ENCODE measurements around the gene SEC22A. TPM values are rescaled to one million over a fixed set of nuclear protein-coding genes. Genes with fewer than 3 reads are reported as not detected.

The SEC22A gene
- total RNA-seq: 14.9 and 18.0 TPM in 2 replicates

DNA sequence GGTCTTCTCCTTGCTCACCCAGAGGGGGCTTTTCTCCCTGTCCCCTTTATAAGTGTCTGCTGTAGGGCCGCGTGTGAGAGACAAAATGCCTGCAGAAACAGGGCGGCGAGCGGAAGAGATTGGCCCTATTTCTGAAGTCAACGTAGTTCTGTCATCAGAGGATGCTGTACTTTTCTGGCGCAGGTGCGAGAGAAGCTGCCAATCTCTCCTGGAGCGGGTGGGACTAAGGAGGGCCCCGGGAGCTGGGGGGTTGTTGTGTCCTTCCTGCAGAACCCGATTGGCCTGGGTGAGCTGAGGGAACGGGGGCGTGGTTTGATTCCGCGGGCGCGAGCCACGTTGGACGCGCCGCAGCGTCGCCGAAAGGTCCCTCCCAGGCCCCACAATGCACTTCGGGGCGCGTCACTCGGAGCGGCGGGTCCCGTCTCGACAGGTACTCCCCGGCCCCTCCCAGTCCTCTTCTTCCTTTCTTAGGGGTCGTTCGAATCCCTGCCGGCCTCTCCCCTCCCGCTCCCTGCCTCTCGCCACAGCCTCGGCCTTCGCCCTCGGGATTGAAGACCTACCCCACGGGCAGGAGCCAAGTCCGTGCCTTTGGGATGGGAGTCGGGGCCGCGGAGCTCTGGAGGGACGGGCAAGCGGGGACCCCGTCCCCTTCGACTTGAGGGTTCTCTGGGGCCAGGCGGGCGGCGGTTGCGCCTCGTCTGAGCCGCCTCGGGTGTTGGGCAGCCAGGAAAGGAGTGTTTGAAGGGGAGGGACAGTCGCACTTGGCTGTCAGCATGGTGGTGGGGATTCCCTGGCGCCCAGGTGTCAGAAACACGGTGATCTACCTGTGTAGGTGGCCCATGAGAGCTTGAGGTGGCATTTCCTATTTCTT is at the start of gene SEC22A:
TSS of gene SEC22A (plus strand) at position 387 of the 871 bp plus-strand sequence. CDS start 7,275 bp downstream, outside the sequence.
- intact Hi-C loops (cut with micrococcal nuclease): loop anchor here (1.0 to 10.0 kb wide), 6 partner anchors 135 to 1654 kb away; partner anchors contain the start of genes HACD2, HSPBAP1, KPNA1 and PDIA5

DNA sequence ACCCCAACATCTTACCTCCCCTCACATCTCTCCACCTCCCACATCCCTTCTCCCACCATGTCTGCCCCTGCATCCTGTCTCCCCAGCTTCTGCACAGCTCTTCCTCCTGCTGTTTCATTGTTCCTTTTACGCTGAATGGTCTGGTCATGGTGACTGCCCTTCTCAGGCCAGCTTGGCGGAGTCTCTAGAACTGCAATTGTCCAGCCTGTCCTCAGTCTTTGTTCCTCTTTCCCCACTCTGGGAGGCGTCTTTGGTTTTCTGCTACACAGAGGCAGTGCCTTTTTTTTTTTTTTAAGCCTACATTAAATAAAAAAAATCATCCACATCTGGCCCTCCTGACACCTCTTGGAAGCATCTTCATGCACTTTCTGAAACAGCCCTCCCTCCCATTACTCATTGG is 49.1 kb upstream of the SEC22A start:
- intact Hi-C loops (cut with micrococcal nuclease): no loop called here

DNA sequence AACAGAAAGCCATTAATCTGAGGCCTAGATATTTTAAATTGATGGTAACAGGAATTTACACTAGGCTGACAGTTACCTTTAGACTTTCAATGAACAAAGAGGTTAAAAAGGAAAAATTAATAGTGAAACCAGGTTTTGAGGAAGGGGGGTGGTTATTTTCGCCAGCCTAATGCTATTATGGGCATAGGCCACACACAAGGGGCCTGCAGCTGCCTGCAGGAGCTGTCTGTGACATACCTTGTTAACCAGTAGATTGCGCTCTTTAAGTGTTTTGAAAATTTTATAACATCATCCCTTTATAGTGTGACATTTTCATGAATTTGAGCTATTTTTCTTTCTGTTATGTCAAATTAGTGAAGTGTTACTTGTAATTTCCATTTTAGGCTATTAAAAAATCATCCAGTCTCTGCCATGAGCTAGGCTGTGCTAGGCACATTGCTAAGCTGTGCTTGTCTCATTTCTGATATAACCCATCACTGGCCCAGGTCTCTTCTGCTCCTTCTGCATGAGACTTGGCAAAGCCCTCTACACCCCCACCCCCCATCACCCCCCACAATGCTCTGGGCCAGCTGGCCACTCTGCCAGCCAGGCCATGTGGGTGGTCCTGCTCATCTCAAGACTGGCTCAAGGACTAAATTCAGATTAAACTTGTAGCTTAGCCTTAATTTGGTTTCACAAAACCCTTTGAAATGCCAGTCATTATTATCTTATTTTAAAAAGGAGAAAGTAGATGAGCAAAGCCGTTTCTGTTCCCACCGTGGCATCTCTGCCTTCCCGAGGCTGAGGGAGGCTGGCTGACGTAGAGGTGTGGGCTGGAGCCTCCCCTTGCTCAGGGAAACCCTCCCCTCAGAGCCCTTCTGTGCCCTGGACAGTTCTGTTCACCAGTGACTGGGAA is 48.4 kb upstream of the SEC22A start:
- intact Hi-C loops (cut with micrococcal nuclease): no loop called here

DNA sequence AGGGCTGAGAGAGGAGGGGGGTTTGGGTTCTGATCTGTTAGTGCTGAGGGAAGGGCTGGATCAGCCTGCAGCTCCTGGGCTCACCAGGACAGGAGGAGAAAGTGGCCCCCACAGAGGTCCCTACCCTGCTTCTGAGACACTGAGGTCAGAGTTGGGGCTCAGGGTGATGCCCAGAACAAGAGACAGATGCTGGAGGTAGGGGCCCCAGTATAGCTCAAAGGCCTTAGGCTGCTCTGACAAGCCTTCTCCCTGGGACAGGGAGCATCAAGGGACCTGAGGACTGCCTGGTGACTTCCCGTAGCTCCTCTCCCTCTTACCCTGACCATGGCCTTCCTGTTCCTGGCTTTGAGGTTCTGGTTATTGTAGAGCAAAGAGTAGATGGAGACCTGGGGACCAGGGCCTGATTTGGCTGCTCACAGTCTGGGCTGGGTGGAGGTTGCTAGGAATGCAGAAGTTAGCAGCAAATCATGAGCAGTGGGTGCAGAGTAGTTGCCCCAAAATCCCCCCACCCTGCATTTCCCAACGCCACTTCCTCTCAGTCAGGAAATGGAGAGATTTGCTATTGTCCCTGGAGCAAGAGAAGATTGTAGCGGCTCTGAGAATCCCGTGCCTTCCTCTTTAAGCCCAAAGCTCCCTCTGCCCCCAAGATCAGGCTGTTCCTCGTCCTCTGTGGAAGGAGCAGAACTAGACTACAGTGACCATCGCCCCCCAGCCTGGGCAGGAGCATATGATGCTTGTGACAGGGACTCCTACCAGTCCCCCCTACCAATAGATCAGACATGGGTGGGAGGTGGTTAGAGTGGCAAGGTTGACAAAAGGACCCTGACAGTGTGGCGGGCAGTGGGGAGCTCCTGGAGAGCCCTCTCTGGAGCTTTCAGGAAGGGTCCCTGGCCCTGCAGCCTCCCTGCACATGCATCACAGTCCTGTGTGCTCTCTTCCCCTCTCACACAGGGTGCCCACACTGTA is 47.4 kb upstream of the SEC22A start:
- intact Hi-C loops (cut with micrococcal nuclease): no loop called here

GRCh38 chr3:123155471-123156011 is 46.2 kb upstream of the SEC22A start:
- intact Hi-C loops (cut with micrococcal nuclease): no loop called here

- intact Hi-C loops (cut with micrococcal nuclease): no loop called here
Measured at GRCh38 chr3:123156276-123156995, 45.3 kb upstream of the SEC22A start.

DNA sequence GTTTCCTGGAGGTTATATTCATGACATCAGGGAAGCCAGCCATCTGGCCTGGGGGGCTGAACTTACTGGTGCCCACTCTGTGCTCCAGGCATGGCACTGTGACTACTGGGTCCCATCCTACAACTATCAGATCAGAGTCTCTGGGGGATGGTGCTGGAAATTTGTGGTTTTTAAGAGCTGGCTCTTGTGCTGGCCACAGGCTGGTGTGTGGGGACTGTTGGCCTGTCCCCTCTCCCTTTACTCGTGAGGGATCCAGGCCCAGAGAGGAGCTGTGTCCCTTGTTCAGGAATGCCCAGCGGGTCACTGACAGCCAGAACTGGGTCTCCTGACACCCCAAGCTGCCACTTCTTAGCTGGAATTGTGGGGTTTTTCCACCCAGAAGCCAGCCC is 44.5 kb upstream of the SEC22A start:
- intact Hi-C loops (cut with micrococcal nuclease): no loop called here

- intact Hi-C loops (cut with micrococcal nuclease): no loop called here
Measured at GRCh38 chr3:123157598-123158287, 44.0 kb upstream of the SEC22A start.

DNA sequence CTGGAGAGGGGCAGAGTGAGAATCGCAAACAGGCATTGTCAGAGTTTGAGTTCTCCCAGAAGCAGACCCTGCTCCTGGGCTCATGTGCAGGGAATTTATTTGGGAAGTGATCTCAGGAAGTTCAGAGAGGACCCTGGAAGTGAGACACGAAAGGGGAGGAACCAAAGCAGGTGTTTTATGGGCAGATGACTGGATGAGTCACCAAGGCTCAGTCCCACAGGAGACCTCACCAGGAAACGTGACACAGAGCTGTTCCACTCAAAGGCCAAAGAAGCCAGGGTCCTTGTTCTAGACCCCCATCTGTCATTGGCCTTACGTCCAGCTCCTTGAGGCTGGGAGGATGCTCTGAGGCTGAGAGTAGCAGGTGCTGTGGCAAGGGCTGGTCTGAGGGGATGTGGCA is 43.4 kb upstream of the SEC22A start:
- intact Hi-C loops (cut with micrococcal nuclease): no loop called here

- intact Hi-C loops (cut with micrococcal nuclease): no loop called here
Measured at GRCh38 chr3:123158899-123159390, 42.8 kb upstream of the SEC22A start.

- intact Hi-C loops (cut with micrococcal nuclease): no loop called here
Measured at GRCh38 chr3:123159926-123160635, 41.7 kb upstream of the SEC22A start.

GRCh38 chr3:123161167-123161566 is 40.6 kb upstream of the SEC22A start:
- intact Hi-C loops (cut with micrococcal nuclease): no loop called here

- intact Hi-C loops (cut with micrococcal nuclease): no loop called here
Measured at GRCh38 chr3:123163141-123163540, 38.6 kb upstream of the SEC22A start.

- intact Hi-C loops (cut with micrococcal nuclease): no loop called here
Measured at GRCh38 chr3:123165163-123165562, 36.6 kb upstream of the SEC22A start.

GRCh38 chr3:123167686-123168085 is 34.1 kb upstream of the SEC22A start:
- intact Hi-C loops (cut with micrococcal nuclease): no loop called here

- intact Hi-C loops (cut with micrococcal nuclease): no loop called here
Measured at GRCh38 chr3:123168122-123168521, 33.6 kb upstream of the SEC22A start.

DNA sequence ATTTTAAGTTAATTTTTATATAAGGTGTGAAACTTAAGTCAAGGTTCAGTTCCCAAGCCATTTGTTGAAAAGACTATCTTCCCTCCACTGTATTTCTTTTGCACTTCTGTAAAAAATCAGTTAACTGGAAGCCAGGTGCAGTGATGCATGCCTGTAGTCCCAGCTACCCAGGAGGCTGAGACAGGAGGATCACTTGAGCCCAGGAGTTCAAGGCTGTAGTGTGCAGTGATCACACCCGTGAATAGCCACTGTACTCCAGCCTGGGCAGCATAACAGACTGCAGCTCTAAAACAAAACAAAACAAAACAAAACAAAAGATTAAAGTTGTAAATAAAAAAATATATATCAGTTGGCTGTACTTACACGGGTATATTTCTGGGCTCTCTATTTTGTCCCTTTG is 33.1 kb upstream of the SEC22A start:
- intact Hi-C loops (cut with micrococcal nuclease): no loop called here

DNA sequence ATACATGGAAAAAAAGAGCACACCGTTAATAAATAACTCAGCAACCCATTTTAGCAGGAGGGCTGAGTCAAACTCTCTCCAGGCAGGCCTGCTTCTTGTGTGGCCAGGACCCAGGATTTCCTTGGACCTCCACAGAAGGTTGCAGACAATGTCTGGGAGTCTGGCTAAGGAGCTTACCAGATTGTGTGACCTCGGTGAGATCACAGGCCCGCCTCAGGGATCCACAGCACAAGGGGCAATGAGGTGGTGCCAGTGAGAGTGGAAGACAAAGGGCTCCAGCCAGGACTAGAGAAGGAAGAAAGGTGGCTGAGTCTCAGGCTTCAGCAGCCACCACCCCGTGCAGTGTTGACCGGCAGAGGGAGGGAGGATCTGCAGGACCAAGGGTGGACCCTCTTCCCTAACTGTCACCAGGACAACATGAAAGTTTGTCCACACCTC is 32.2 kb upstream of the SEC22A start:
- intact Hi-C loops (cut with micrococcal nuclease): no loop called here
